Heart left ventricle (tissue), 13 donors: Measurements from ENCODE around the gene TUSC2.

ENCODE experiments used
- CTCF ChIP-seq, 12 donors: fragments of 200-600 bp; sonication (generic) in 4 of 12; IDR thresholded peaks; one replicate each; pipeline versions ENCODE4 v1.5.0 to v1.8.0; 2018 to 2022; ENCODE audit warnings: antibody characterized with exemption in 12 of 12, mild to moderate bottlenecking in 5 of 12
- POLR2A ChIP-seq, 2 donors: fragments of 450-650 bp; IDR thresholded peaks; one replicate each; pipeline ENCODE4 v1.6.1; 2017; ENCODE audit warnings: antibody characterized with exemption in 2 of 2, mild to moderate bottlenecking in 2 of 2, moderate library complexity in 2 of 2
- donor health status: ischemic (EF 13 %, LVEDD 7.1; RV severe dilation, severe dysfunction).
- donor health status: DM: no; HTN: yes; CAD: no.
- donor health status: DM: no; HTN: no; CAD: no.
- donor health status: ischemic (EF 25% LVEDD 6.9; RV normal size, moderate dysfunction).
- donor health status: ischemic (EF 25% LVEDD 5.7; RV mildly dilated, moderate dysfunction).
- donor health status: ischemic (EF 35%, LVEDD 5.7; RV mildly dilated, moderate dysfunction).
- donor health status: nonischemic (EF 11% LVEDD 7.7; RV severe dilation, severe dysfunction).
- donor health status: DM: yes; HTN: yes; CAD: no.
- donor health status: PGD.
- donor health status: ischemic (EF 29% LVEDD 5.4; RV normal size, mild dysfunction).
- donor health status: nonischemic (EF 23%, LVEDD 6.1; RV moderate dilation, normal function).

GRCh38 chr3:50317300-50317699 lies 10.7 kb downstream of the TUSC2 start:
- TF ChIP-seq CTCF (IDR thresholded peaks at IDR 0.05): no peak
- TF ChIP-seq POLR2A (IDR thresholded peaks at IDR 0.05): no peak
